ENCODE data around the gene SMOC1. TPM values are rescaled to one million over a fixed set of nuclear protein-coding genes. Genes with fewer than 3 reads are reported as not detected.

The SMOC1 gene
- total and polyA plus RNA-seq, 2 donors (not counting 1 experiment from before 2014, with no cell fraction given): 0.06 TPM; not detected in 1

DNA sequence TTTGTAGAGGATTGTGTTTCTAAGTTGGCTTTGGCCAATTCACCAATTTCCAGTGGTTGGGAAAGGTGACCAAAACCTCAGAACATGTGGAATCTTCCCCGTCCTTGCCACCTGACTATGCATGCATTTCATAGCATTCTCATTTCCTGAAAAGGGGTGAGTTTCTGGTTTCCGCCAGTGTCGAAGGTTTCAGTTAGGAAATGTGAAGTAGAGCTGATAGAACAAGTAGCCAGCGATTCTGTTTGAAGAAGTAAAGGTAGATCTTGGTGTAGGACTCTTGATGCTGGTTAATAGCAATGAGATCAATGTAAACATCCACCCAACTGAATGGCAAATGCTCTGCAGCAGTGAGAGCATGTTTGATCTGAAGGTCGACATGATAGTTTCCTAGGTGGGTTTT, 15.9 kb downstream of the SMOC1 start:
- Histone ChIP-seq H3K36me3 (ENCODE audit: control insufficient read depth, insufficient read depth, low read length) (no peaks in the 10 kb centered on the region), H3K9ac (ENCODE audit: insufficient read depth, low read length) (no peak overlapping the region), H3K4me1 (ENCODE audit: control insufficient read depth, extremely low read depth, insufficient read depth, low read length) (no peaks in the 10 kb centered on the region), H4K20me1 (ENCODE audit: control insufficient read depth, extremely low read depth, insufficient read depth, low read length) (no peaks in the 10 kb centered on the region), H3K4me2 (ENCODE audit: extremely low read depth, insufficient read depth, low read length) (no peak overlapping the region), H2AFZ (ENCODE audit: low read length) (no peak overlapping the region), H3K4me3 (replicated peaks in 1 of 4; ENCODE audit: control extremely low read depth in 1 of 4, insufficient read depth in 1 of 4, low read depth in 3 of 4, low read length in 4 of 4) (no peak overlapping the region), H3K9me3 (ENCODE audit: control insufficient read depth, insufficient read depth, low read depth, low read length) (no peaks in the 10 kb centered on the region), H3K27me3 (ENCODE audit: control insufficient read depth, insufficient read depth, low read length) (no peaks in the 10 kb centered on the region), H3K27ac (ENCODE audit: insufficient read depth, low read length) (no peak overlapping the region), H3K79me2 (ENCODE audit: control insufficient read depth, insufficient read depth, low read length) (no peaks in the 10 kb centered on the region)
- no peak for TF ChIP-seq EZH2 (IDR thresholded peaks at IDR 0.05; ENCODE audit: low read length, missing control alignments)
- TF ChIP-seq, protein P1, sequence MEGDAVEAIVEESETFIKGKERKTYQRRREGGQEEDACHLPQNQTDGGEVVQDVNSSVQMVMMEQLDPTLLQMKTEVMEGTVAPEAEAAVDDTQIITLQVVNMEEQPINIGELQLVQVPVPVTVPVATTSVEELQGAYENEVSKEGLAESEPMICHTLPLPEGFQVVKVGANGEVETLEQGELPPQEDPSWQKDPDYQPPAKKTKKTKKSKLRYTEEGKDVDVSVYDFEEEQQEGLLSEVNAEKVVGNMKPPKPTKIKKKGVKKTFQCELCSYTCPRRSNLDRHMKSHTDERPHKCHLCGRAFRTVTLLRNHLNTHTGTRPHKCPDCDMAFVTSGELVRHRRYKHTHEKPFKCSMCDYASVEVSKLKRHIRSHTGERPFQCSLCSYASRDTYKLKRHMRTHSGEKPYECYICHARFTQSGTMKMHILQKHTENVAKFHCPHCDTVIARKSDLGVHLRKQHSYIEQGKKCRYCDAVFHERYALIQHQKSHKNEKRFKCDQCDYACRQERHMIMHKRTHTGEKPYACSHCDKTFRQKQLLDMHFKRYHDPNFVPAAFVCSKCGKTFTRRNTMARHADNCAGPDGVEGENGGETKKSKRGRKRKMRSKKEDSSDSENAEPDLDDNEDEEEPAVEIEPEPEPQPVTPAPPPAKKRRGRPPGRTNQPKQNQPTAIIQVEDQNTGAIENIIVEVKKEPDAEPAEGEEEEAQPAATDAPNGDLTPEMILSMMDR (conservative IDR thresholded peaks at IDR 0.05 in 1 of 2, IDR thresholded peaks at IDR 0.05 in 1 of 2; ENCODE audit: low read depth in 1 of 2, low read length in 2 of 2): no peak
- DNase-seq (ENCODE audit: low read depth in 2 of 2): no peak

DNA sequence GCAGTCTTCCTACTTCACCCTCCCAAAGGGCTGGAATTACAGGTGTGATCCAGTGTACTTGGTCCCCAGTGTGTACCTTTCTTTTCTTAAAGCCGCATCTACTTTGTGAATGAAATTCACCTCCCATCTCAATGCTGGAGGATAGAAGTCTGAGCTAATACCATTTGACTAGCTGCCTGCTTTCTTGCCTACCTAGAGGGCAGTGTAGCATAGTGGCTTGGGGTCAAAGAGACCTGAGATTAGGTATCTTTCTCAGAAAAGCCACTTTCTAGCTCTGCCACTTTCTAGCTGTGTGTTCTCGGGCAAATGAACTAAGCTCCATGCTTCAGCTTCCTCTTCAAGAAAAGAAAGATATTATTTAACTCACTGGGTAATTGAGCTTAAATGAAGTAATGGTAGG, 16.9 kb downstream of the SMOC1 start:
- DNase-seq (ENCODE audit: low read depth in 2 of 2): no peak
- Histone ChIP-seq H3K4me2 (ENCODE audit: extremely low read depth, insufficient read depth, low read length) (no peak overlapping the region), H3K4me1 (ENCODE audit: control insufficient read depth, extremely low read depth, insufficient read depth, low read length) (no peaks in the 10 kb centered on the region), H3K79me2 (ENCODE audit: control insufficient read depth, insufficient read depth, low read length) (no peaks in the 10 kb centered on the region), H3K36me3 (ENCODE audit: control insufficient read depth, insufficient read depth, low read length) (no peaks in the 10 kb centered on the region), H3K27ac (ENCODE audit: insufficient read depth, low read length) (no peak overlapping the region), H4K20me1 (ENCODE audit: control insufficient read depth, extremely low read depth, insufficient read depth, low read length) (no peaks in the 10 kb centered on the region), H2AFZ (ENCODE audit: low read length) (no peak overlapping the region), H3K9ac (ENCODE audit: insufficient read depth, low read length) (no peak overlapping the region), H3K9me3 (ENCODE audit: control insufficient read depth, insufficient read depth, low read depth, low read length) (no peaks in the 10 kb centered on the region), H3K27me3 (ENCODE audit: control insufficient read depth, insufficient read depth, low read length) (no peaks in the 10 kb centered on the region), H3K4me3 (replicated peaks in 1 of 4; ENCODE audit: control extremely low read depth in 1 of 4, insufficient read depth in 1 of 4, low read depth in 3 of 4, low read length in 4 of 4) (no peak overlapping the region)
- no peak for TF ChIP-seq EZH2 (IDR thresholded peaks at IDR 0.05; ENCODE audit: low read length, missing control alignments)
- TF ChIP-seq, protein P1 (conservative IDR thresholded peaks at IDR 0.05 in 1 of 2, IDR thresholded peaks at IDR 0.05 in 1 of 2; ENCODE audit: low read depth in 1 of 2, low read length in 2 of 2): no peak

DNA sequence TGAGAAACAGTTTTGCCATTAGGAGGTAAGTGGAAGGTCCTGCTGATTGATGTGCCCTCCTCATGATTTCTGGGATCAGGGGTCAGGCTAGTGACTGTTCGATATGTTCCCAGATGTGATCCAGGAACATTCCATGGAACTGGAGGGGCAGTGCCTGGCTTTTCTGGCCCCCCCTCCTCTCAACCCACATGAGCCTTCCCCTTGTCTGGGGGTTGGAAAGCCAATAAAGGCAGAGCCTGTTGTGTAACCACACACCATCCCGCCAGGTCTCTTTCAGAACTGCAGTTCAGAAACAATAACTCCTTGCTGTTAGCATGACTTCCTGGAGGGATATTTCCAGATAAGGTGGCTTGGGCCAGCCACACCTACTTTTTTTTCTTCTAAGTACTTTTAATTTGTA, 17.8 kb downstream of the SMOC1 start:
- H3K36me3 ChIP-seq (ENCODE audit: control insufficient read depth, insufficient read depth, low read length): no peaks in the 10 kb centered on the region
- no peak overlapping the region for H2AFZ ChIP-seq (ENCODE audit: low read length)
- no peak overlapping the region for H3K4me2 ChIP-seq (ENCODE audit: extremely low read depth, insufficient read depth, low read length)
- no peaks in the 10 kb centered on the region for H3K27me3 ChIP-seq (ENCODE audit: control insufficient read depth, insufficient read depth, low read length)
- TF ChIP-seq, protein P1 (conservative IDR thresholded peaks at IDR 0.05 in 1 of 2, IDR thresholded peaks at IDR 0.05 in 1 of 2; ENCODE audit: low read depth in 1 of 2, low read length in 2 of 2): no peak
- TF ChIP-seq EZH2 (IDR thresholded peaks at IDR 0.05; ENCODE audit: low read length, missing control alignments): no peak
- H4K20me1 ChIP-seq (ENCODE audit: control insufficient read depth, extremely low read depth, insufficient read depth, low read length): no peaks in the 10 kb centered on the region
- no peaks in the 10 kb centered on the region for H3K79me2 ChIP-seq (ENCODE audit: control insufficient read depth, insufficient read depth, low read length)
- no peak overlapping the region for H3K27ac ChIP-seq (ENCODE audit: insufficient read depth, low read length)
- no peak overlapping the region for H3K9ac ChIP-seq (ENCODE audit: insufficient read depth, low read length)
- no peaks in the 10 kb centered on the region for H3K9me3 ChIP-seq (ENCODE audit: control insufficient read depth, insufficient read depth, low read depth, low read length)
- no peaks in the 10 kb centered on the region for H3K4me1 ChIP-seq (ENCODE audit: control insufficient read depth, extremely low read depth, insufficient read depth, low read length)
- no peak for DNase-seq (ENCODE audit: low read depth in 2 of 2)
- no peak overlapping the region for H3K4me3 ChIP-seq (replicated peaks in 1 of 4; ENCODE audit: control extremely low read depth in 1 of 4, insufficient read depth in 1 of 4, low read depth in 3 of 4, low read length in 4 of 4)

Data from fibroblast of lung (primary cell).